22Rv1 (cell line): ENCODE data around the gene CLEC19A.

Source experiments
- H3K27ac ChIP-seq: fragments of 450-650 bp; 2 replicates; pipeline ENCODE4 v1.5.1; 2017
- ZFX ChIP-seq: fragments of 450-650 bp; IDR thresholded peaks from 2 replicates; pipeline ENCODE4 v1.6.1; 2017; ENCODE audit warnings: antibody characterized with exemption, borderline replicate concordance
- TF ChIP-seq, protein P1 (sequence below): fragments of 450-650 bp; IDR thresholded peaks from 2 replicates; pipeline ENCODE4 v1.5.1; 2017; ENCODE audit warnings: mild to moderate bottlenecking

Gene CLEC19A

DNA sequence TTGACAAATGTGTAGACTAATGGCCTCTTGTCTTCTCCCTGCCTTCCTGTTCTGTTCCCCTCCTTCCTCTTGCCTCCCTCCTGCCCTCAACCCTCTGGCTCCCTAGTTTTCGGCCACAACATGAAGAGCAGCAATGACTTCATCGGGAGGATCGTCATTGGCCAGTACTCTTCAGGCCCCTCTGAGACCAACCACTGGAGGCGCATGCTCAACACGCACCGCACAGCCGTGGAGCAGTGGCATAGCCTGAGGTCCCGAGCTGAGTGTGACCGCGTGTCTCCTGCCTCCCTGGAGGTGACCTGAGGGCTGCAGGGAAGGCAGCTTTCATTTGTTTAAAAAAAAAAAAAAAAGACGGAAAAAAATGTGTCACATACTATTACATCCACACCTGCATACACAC is 18.8 kb upstream of the CLEC19A start:
- TF ChIP-seq ZFX: no peak
- TF ChIP-seq, protein P1, sequence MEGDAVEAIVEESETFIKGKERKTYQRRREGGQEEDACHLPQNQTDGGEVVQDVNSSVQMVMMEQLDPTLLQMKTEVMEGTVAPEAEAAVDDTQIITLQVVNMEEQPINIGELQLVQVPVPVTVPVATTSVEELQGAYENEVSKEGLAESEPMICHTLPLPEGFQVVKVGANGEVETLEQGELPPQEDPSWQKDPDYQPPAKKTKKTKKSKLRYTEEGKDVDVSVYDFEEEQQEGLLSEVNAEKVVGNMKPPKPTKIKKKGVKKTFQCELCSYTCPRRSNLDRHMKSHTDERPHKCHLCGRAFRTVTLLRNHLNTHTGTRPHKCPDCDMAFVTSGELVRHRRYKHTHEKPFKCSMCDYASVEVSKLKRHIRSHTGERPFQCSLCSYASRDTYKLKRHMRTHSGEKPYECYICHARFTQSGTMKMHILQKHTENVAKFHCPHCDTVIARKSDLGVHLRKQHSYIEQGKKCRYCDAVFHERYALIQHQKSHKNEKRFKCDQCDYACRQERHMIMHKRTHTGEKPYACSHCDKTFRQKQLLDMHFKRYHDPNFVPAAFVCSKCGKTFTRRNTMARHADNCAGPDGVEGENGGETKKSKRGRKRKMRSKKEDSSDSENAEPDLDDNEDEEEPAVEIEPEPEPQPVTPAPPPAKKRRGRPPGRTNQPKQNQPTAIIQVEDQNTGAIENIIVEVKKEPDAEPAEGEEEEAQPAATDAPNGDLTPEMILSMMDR: no peak

DNA sequence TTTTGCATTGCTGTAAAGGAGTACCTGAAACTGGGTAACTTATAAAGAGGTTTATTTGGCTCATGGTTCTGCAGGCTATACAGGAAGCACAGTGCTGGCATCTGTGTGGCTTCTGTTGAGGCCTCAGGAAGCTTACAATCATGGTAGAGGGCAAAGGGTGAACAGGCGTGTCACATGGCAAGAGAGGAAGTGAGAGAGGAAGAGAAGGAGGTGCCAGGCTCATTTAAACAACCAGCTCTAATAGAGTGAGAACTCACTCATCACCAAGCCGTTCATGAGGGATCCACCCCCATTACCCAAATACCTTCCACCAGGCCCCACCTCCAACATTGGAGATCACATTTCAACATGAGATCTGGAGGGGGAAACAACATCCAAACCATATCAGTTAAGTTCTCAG is 16.4 kb upstream of the CLEC19A start:
- TF ChIP-seq, protein P1: no peak
- TF ChIP-seq ZFX: no peak
- H3K27ac ChIP-seq: no peak overlapping the region

More for the DNA sequence above, 18.8 kb upstream of the CLEC19A start:
- no peak overlapping the region for H3K27ac ChIP-seq

DNA sequence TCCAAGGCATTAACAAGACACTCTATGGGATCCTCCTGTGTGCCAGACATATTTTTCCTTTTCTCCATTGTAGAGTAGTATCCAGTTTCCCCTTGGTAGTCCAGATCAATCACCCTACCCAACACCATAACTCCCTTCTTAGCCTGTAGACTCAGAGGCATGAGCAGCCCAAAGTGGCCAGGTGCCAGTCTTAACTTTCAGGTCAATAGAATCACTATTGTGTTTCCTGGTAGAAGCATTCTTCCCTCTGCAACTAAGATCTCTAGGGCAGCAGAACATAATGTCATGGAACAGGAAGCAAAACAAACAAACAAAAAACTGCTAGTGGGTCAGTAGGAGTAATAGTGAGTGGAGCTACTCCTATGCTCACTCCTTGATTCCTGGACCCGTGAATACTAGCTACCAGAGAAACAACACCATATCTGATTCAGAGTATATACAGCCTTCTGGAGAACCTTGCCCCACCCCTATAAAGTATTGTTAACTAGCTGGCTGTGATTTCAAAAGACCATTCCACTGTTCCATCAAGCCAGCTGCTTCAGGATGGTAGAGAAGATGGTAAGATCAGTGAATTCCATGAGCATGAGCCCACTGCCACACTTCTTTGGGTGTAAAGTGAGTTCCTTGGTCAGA is 11.2 kb upstream of the CLEC19A start:
- no peak overlapping the region for H3K27ac ChIP-seq
- TF ChIP-seq, protein P1: no peak
- no peak for TF ChIP-seq ZFX

DNA sequence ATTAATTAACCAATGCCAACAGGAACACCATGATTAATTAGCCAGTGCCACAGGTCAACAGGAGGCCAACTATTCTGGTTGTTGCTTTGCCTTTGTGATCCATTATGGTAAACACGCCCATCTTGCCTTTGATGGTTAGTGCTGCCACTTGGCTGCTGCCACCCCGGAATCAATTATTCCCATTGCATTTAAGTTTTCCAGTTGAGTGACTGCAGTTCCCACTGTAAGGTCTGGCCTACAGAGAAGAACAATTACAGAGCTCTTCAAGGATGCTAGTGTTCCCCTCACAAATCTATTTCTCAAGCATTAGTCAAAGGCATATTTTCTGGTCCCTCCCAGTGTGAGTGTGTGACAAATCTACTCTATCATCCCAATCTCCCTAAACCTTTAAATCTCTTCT is 7.1 kb upstream of the CLEC19A start:
- no peak for TF ChIP-seq ZFX
- TF ChIP-seq, protein P1: no peak
- H3K27ac ChIP-seq: no peak overlapping the region

DNA sequence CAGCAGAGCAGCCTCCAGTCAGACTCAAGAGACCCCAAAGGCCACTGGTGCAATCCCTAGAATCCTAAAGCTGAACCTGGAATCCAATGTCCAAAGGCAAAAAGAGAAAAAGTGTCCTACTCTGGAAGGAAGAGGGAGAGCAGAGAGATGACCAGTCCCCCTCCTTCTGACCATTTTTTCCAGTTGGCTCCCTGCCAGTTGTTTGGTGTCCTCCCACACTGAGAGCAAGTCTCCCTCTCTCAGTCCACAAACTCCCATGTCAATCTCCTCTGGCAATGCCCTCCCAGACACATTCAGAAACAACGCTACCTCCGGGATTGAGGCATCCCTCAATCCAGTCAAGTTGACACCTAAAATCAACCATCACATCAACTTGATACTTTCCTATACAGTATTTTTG is 4.3 kb upstream of the CLEC19A start:
- H3K27ac ChIP-seq: no peak overlapping the region
- TF ChIP-seq ZFX: no peak
- TF ChIP-seq, protein P1: no peak

DNA sequence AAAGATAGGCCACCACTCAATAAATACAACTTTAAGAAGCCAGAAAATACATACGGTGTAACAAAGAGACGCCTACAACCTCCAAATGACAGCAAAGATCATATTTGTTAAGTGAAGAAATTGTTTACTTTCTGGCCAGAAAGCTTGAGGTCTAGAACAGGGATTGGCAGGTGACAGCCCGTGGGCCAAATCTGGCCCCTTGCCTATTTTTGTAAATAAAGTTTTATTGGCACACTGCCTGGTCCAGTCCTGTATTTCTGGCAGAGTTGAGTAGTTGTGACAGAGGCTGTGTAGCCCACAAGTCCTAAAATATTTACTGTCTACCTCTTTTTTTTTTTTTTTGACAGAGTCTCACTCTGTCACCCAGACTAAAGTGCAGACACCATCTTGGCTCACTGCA is 3.4 kb upstream of the CLEC19A start:
- TF ChIP-seq, protein P1: no peak
- no peak for TF ChIP-seq ZFX
- no peak overlapping the region for H3K27ac ChIP-seq

DNA sequence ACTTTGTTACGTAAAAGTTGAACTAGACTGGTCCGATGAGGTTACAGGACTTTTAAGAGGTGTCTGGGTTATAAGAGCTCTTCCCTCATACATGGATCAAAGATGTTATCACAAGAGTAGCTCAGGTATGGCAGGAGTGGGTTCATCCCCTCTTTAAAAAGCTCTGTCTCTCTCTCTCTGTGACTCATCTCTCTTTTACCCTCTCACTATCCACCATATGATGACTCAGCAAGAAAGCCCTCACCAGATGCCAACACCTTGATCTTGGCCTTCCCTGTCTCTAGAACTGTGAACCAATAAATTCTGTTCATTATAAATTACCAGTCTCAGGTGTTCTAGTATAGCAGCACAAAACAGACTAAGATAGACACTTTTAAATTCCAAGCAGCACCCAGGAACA is 1.9 kb upstream of the CLEC19A start:
- TF ChIP-seq ZFX: no peak
- TF ChIP-seq, protein P1: no peak
- no peak overlapping the region for H3K27ac ChIP-seq
